SKM-1 treated with dmso at 0.1 percent for 144 hours (cell line): ENCODE measurements around the gene ARF1.

Experiments used
- DNase-seq: peaks from one replicate; lab custom pipeline; 2025; ENCODE audit not compliant: unreplicated experiment; lab: John Stamatoyannopoulos, UW

The ARF1 gene

GRCh38 chr1:228048659-228049298 is 33.7 kb upstream of the ARF1 start:
- peak; percentile 28 for DNase-seq

GRCh38 chr1:228050571-228051231 is 31.8 kb upstream of the ARF1 start:
- DNase-seq: no peak

- no peak for DNase-seq
Measured at GRCh38 chr1:228058172-228058948, 24.1 kb upstream of the ARF1 start.

- no peak for DNase-seq
Measured at GRCh38 chr1:228058949-228059633, 23.4 kb upstream of the ARF1 start.

GRCh38 chr1:228059634-228060457 is 22.7 kb upstream of the ARF1 start:
- peak; percentile 72 for DNase-seq

- no peak for DNase-seq
Measured at GRCh38 chr1:228060458-228061190, 21.9 kb upstream of the ARF1 start.

- DNase-seq: no peak
Measured at GRCh38 chr1:228061411-228062084, 21.0 kb upstream of the ARF1 start.

- DNase-seq: no peak
Measured at GRCh38 chr1:228062085-228062791, 20.3 kb upstream of the ARF1 start.

GRCh38 chr1:228062812-228063211 is 19.7 kb upstream of the ARF1 start:
- no peak for DNase-seq

- DNase-seq: no peak
Measured at GRCh38 chr1:228063251-228064191, 19.0 kb upstream of the ARF1 start.

- no peak for DNase-seq
Measured at GRCh38 chr1:228064296-228064695, 18.2 kb upstream of the ARF1 start.

GRCh38 chr1:228064741-228065542 is 17.6 kb upstream of the ARF1 start:
- no peak for DNase-seq

- no peak for DNase-seq
Measured at GRCh38 chr1:228065543-228066347, 16.8 kb upstream of the ARF1 start.

- DNase-seq: no peak
Measured at GRCh38 chr1:228066416-228066815, 16.1 kb upstream of the ARF1 start.

- DNase-seq: no peak
Measured at GRCh38 chr1:228066891-228067654, 15.4 kb upstream of the ARF1 start.
